ENCODE data around the gene TAF3.
A peak's percentile ranks its signal among the peaks of the same experiment; 100 is the strongest.
"Not testable (repeated sequence)": the region's sequence is repeated elsewhere in the genome, so short reads cannot be mapped to it uniquely, and the experiment has no call there.

The TAF3 gene

DNA sequence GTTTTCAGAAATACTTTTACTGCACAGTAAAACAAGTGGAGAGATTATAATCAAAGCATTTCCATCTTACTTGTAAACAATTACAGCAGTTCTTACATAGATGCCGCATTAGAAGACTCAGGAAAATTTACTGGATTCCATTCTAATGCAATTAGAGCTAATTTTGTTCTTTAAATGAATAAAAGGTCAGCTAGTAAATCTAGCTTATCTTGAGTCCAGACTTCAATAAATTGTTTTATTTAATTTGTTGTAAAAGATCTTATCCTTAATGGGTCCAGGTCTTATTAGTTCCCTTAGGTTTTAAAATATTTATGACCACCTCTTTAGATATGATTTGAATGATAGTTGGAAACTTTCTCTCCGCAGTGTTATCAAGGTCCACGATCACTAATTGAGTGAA lies 166.0 kb downstream of the TAF3 start:
- no peak for DNase-seq

DNA sequence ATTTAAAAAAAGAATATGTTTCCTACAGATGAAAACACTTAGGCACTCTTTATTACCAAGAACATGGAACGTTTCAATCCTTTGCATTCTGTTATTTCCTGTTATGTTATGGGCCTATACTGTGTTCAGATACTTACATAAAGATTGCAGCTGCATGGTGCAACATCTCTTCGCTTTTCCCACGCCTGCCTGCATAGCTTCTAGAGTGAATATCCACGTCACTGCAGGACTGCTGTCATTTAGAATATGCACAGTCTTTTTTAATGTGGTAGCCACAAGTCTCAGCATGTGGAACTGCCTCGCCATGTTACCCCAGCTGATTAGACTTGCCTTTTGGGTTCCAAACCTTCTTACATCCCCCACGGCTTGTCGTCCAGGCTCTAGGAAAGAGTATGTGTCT lies 166.6 kb downstream of the TAF3 start:
- no peak for DNase-seq

DNA sequence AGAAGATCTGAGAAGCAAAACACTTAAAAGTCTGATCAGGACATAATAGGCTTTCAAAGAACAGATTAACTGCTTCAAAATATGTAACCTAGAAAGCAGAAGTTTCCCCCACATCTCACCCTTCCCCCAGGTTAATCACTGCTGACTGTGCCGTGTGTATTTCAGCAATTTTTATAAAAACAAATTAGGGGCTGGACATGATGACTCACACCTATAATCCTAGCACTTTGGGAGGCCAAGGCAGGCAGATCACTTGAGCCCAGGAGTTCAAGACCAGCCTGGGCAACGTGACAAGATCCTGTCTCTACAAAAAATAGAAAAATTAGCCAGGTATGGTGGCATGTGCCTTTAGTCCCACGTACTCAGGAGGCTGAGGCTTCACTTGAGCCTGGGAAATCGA lies 168.5 kb downstream of the TAF3 start:
- no peak for DNase-seq

DNA sequence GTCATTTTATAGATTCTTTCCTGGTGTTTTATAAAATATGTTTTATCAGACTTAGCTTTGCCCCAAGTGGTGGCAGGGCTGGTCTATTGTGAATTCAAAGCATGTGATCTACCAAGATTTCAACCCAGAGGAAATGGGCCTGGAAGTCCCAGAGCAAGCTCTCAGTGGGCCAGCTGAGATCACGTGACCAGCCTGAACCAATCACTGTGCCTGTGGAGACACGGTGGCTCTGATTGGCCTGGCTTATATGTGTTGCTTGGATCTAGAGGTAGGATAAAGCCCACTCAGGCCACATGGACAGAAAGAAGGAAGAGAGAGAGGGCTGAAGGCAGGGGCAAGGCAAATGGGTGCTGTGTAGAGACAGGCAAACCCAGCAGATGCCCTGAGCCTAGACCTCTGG lies 170.7 kb downstream of the TAF3 start:
- no peak for DNase-seq

DNA sequence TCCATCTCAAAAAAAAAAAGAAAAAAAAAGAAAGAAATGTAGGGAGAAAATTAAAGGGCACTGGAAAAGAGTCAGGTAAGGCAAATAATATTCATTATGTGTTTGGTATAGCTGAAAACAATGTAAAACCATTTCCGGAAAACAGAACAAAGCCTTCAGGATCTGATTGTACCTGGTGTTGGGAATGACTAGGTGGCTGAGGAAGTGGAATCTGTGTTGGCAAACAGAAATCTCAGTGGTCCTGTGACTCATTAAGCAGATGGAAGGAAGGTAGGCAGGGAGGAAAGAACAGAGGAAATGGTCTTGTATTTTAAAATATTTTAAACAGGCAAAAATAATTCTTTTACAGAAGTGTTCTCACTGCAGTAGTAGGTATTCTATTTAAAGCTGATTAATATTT lies 180.5 kb downstream of the TAF3 start:
- DNase-seq, result no peak

DNA sequence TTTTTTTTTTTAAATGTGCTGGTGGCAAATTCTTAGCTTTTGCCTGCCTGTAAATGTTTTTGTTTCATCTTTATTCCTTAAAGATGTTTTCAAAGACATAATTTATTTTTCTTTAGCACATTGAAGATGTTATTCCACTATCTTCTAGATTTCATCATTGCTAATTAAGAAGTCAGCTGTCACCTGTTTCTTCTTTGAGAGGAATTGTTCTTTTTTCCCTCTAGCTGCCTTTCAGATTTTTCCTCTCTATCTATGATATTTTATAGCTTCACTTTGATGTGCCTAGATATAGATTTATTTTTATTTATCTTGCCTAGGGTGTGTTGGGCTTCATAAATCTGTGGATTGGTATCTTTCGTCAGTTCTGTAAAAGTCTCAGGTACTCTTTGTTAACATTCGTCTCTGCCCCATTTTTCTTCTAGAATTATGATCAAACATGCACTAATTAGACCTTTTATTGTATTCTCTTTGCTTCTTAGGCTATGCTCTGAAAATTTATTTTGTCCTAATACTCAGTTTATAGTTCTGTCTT lies 186.2 kb downstream of the TAF3 start:
- no peak for DNase-seq

DNA sequence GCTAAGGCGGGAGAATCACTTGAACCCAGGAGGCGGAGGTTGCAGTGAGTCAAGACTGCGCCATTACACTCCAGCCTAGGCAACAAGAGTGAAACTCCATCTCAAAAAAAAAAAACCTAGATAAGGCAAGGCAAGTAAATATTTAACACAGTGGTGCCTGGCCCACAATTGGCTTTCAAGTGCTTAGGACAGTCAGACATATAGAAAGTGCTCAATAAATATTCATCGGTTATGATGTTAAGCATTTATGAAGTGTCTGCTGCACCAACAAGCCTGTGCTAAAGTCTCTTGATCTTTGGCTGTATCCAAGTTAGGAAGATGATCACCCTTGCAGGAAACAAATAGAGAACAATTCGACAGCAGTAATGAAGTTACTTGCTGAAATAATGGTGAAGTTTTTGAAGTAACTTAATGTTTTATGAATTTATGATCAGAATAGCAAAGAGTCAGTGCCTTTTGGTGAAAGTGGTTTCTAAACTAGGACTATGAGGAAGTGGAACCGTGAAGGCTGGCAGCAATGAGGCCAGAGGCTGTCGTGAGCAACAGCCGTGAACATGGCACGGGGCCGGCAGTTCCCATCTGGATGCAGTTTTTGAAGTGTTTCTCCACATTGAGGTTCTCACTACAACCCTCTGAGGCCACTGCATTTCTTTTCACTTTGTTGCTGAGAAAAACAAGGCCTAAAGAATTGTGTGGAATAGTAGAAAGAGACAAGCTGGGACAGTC lies 188.1 kb downstream of the TAF3 start:
- DNase-seq, result no peak

DNA sequence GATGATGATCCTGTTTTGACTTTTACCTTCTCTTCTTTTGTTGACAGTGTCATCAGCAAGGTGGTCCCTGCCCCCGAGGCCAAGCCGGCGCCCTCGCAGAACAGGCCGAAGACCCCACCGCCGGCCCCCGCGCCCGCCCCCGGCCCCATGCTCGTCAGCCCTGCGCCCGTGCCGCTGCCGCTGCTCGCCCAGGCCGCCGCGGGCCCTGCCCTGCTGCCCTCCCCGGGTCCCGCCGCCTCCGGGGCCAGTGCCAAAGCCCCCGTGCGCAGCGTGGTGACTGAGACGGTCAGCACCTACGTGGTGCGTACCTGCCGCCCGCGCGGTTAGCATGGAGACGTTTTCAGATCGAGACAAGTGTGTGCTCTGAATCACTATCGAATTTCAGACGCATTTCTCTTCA lies 190.7 kb downstream of the TAF3 start:
- DNase-seq, result no peak

DNA sequence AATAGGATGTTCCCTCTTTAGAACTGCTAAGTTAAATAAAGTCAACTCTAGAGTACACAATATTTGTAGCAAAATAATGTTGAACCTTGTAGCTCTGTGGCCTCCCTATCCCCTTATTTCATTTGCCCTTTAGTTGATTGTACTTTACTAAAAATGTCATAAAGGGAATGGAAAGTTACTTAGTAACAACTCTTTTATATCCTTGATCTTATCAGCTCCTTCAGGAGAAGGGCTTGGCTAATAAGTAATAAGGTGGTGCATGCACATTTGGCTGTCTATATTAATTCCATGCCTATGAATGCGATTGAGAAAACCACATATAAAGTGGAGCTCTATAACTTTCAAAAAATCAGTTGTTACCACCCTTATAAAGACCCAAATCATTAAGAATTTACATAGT lies 194.7 kb downstream of the TAF3 start:
- DNase-seq, result no peak

DNA sequence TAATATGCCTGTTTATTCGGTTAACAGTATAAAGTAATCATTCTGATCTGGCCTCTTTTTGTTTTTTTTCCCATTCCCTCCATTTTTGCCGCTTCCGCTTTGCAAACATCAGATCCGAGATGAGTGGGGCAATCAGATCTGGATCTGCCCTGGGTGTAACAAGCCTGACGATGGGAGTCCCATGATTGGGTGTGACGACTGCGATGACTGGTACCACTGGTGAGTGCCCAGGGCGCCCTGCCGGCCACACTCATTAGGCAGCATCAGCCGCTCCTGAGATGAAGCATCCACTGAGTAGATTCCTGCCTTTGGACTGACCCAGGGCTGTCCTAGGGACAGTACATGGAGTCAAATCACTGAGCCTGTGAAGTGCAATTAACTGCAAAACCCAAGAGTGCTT lies 195.3 kb downstream of the TAF3 start:
- no peak for DNase-seq

DNA sequence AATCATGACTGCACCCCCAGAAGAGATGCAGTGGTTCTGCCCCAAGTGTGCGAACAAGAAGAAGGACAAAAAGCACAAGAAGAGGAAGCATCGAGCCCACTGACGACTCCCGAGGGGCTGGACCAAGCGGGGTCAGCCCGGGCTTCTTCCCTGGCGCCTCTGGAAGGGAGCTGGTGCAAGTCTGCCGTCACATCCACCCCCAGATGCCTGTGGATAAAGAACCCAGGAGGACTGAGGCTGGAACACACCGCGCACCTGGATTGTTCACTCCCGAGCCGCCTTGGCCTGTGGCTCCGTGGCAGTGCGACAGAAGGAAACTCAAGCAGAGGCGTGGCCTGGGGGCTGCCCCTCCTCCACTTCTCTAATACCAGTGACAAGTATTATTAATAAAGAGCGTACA lies 196.3 kb downstream of the TAF3 start:
- DNase-seq, result no peak

DNA sequence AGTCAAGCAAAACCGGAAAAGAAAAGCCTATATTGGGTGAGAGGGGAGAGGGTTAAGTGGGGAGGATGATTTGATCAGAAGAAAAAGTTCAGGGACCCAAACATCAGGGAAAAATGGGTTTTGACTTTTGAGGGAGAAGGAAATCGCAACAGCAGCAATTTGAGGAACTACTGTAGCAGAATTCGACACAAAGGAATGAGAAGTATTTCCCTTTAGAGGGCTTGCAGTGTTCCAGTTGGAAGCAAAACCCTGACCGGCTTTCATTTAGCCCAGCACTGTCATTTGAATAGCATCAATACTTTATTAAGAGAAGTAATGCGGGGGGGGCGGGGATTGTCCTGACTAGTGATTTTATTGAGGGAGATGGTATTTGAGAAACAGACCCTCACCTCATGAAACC lies 199.0 kb downstream of the TAF3 start:
- no peak for DNase-seq

DNA sequence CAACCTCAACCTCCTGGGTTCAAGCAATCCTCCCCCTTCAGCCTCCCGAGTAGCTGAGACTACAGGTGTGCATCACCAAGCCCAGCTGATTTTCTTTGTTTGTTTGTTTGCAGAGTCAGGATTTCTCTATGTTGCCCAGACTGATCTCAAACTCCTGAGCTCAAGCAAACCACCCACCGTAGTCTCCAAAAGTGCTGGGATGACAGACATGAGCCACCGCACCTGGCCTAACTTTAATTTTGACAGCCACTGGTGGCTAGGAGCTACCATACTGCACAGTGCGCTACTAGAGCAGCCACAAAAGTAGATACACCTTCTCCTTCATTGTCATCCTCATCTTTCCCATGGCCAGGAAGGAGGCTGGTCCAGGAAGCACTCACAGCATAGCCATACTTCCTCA lies 205.0 kb downstream of the TAF3 start:
- no peak for DNase-seq

DNA sequence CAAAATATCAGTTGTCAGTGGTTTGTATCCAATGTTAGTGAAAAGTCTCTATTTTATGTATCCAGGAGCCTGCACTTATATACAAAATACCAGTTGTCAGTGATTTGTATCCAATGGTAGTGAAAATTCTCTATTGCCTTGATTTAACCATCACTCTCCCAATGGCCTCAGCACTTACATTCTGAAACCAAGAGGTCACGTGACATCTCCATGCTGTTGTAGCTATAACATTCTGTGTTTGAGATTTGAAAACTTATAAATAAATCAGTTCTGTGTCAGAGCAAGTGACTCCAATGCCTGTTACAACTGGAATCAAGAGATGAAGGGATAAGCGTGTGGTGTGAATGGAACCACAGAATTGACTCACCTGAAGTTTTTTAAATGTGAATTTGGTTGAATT lies 205.5 kb downstream of the TAF3 start:
- no peak for DNase-seq

DNA sequence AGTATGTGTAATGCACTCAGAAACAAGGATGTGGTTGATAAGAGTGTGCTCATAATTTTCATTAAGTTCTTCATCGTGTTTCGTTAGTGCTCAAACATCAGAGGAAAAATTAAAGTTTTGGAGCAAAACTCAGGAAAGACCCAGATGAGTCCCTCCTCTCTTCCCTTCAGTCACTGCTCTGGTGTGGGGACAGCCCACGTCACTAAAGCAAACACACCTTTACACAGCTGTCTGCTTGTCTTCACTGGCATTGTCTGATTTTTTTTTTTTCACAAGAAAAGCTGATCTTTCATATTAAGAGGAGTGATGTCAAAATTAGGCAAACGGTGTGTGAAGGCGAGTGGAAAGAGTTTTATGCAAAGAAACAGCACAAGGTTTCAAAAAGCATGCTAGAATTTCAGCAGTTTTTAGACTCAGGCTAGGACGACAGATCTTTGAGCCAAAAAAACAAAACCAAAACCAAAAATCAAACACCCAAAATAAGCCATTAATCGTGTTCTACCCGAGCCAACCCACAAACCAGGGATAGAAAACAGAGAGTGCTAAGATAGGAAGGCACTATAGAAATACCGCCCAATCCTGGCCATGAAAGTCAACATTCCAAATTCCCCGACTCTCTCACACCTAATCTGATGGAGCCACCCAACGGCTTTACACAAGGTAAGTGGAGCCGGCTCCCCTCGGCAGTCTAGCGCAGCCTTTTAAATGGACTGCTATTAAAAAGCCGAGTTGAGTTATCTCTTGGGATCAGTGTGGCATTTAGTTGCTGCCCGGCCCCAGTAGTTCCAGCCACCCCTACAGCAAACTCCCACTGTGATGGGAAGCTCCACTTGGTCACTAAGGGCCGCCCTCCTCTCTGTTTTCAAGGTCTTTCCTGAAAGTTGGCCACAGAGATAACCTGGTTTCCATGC lies 208.3 kb downstream of the TAF3 start:
- no peak for DNase-seq

DNA sequence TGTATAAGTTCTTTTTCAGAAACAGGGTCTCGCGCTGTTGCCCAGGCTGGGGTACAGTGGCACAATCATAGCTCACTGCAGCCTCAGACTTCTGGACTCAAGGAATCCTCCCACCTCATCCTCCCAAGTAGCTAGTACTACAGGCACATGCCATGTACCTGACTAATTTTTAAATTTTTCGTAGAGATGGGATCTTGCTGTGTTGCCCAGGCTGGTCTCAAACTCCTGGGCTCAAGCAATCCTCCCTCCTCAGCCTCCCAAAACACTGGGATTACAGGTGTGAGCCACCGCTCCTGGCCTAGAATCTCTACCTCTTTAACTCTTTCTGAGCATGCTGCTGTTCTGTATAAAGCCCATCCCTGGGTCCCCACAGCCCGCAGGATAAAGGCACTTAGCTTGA lies 212.9 kb downstream of the TAF3 start:
- not testable (repeated sequence) for DNase-seq

DNA sequence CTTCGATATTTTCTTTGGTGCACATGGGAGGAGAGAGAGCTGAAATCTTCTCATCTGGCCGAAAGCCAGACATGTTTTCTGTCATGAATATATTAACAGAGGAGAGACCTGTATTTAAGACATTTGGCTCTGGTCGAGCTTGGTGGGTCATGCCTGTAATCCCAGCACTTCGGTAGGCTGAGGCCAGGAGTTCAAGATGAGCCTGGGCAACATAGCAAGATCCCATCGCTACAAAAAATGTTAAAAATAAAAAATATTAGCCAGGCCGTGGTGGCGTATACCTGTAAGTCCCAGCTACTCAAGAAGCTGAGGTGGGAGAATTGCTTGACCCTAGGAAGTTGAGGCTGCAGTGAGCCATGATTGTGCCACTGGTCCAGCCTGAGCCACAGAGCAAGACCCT lies 214.3 kb downstream of the TAF3 start:
- DNase-seq, result no peak

DNA sequence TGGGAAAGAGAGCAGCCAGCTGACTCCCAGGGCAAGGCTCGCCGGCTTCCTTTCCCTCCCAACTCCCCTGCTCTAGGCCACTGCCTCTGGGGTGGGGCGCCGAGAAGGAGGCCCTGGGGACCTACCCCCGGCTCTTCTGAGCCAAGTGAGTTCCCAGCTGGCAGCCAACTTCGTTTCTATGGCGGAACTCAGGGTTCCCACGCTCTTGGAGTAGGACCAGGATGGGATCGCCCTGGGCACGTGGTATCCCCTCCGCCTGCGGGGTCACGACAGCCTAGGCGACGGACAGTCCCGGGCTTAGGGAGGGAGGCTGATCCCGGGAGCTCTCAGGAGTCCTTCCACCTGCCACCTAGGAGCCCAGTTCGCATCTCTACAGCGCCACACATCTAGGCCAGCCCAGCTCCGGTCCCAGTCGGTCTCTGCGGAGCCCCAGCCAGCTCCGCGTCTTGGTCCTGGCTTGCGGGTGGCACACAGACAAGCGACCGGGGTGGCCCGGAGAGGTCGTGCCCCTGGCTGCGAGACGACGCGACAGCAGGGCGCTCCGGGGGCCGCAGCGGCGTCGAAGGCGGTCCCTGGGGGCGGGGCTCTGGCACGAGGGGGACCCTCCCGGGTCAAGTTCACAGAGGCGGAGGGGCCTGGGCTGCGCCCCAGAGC lies 215.6 kb downstream of the TAF3 start:
- DNase-seq, result no peak

DNA sequence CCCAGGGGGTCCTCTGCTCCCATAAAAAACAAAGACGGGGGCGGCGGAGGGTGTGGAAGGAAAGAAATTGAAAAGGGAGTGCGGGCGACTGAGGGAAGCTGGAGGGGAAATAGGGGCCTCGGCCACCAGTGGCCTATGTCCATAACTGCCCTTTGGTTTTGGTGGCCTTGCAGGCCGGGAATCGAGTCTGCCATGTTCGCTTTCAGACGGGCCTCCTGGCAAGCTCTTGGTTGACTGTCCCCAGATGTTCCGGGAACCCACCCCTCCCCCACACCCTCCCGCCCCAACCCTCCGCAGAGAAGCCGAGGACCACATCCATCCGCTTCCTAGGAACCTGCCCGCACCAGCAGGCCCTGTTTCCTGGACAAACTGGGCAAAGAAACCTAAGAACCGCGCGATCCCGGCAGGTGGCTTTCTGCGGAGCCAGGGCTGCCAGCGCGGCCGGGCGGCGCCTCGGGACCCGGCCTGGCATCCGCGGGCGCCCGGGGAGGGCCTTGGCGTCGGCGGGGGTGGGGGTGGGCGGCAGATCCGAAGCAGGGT lies 216.2 kb downstream of the TAF3 start:
- DNase-seq, result no peak

DNA sequence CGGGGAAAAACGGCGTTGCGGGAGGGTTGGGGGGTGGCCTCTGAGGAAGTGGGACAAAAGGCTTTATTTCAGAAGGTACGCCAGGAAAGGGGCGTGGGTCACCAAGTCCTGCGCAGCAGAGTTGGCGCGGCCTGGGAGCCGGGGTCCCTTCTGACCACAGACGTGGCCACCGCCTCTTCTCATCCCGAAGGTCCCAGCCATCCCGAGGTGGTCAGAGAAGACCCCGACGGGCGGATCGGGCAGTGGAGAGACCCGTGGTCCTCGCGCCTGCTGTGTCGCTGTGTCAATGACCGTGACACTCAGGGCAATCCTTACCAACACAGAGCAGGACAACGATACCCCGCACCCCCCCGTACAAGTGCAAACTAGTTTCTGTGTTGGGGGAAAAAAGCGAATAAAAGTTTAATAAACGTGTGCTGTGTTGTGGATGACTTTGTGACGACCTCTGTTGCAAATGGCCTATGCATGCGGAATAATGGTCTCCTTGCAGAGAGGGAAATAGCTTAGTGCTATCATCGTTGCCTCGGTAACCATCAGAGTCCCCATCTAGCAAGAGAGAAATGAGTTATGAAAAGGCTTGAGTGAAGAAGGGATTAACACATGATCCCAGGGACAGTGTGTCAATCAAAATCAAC lies 216.8 kb downstream of the TAF3 start:
- peak; percentile 1 for DNase-seq

DNA sequence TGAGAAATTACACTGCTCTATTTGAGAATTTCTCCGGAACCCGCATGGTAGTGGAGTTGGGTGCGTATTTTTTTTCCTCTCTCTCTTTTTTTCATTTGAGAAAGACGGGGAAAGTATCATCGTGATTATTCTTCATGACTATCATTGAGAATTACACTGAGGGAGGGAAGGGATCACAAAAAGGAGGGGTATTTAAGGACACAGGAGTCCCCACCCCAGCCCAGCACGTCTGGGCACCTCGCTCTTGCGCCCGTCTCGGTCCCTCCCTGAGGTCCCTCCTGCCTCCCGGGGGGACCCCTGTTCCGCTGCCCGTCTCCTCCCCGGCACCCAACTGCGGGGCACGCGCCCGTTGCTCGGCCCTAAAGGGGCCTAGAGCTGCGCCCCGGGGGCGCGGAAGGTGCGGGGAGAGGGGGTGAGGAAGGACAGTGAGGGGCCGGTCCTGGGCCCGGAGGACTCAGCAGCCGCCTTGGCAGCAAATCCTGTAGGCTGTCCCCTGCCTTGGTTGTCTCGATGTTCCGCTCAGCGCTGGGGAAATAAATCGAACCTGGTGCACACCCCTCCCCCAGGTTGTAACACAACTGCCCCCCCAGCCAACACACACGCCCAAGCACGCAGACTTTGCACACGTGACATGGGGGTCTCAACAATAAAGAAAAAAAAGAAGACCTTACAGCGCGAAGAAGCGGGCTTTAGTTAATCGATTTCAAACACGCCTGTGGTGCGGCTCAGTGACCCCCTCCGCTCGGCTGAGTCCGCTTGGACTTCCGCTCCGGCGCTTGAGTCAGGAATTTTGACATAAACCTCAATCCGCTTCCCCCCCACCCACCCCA lies 217.6 kb downstream of the TAF3 start:
- DNase-seq, result no peak

Data from DMS79 (cell line).